ENCODE results near the gene SOSTDC1. TPM values are rescaled to one million over a fixed set of nuclear protein-coding genes. Genes with fewer than 3 reads are reported as not detected.
A peak's percentile ranks its signal among the peaks of the same experiment; 100 is the strongest.

Gene SOSTDC1
- total RNA-seq, 4 donors from 2014 or later: 0.54 to 5.8 (median 2.5) TPM

- Histone ChIP-seq H3K36me3 (no peaks in the 10 kb centered on the region), H3K9me3 (no peaks in the 10 kb centered on the region), H3K4me3 (no peak overlapping the region), H3K27ac (no peak overlapping the region), H3K4me1 (no peaks in the 10 kb centered on the region), H3K27me3 (no peaks in the 10 kb centered on the region)
- peak in 5 of 6 experiments; percentile 39 to 81 (median 73) for TF ChIP-seq CTCF (IDR thresholded peaks at IDR 0.05)
- TF ChIP-seq POLR2A (IDR thresholded peaks at IDR 0.05): no peak
- DNase-seq: peak in 1 of 3 donors; percentile 53
Observed at GRCh38 chr7:16431646-16432424, 33.7 kb downstream of the SOSTDC1 start.

- no peaks in the 10 kb centered on the region for H3K4me1 ChIP-seq
Observed at GRCh38 chr7:16430133-16430532, 35.4 kb downstream of the SOSTDC1 start.

GRCh38 chr7:16428672-16429071 lies 36.9 kb downstream of the SOSTDC1 start:
- H3K27me3 ChIP-seq: no peaks in the 10 kb centered on the region
- TF ChIP-seq CTCF (IDR thresholded peaks at IDR 0.05) (no peak), POLR2A (IDR thresholded peaks at IDR 0.05) (no peak)
- no peaks in the 10 kb centered on the region for H3K4me1 ChIP-seq
- no peak overlapping the region for H3K4me3 ChIP-seq
- no peaks in the 10 kb centered on the region for H3K9me3 ChIP-seq
- no peak overlapping the region for H3K27ac ChIP-seq
- no peak for DNase-seq
- no peaks in the 10 kb centered on the region for H3K36me3 ChIP-seq

More at GRCh38 chr7:16430133-16430532, 35.4 kb downstream of the SOSTDC1 start:
- no peak for TF ChIP-seq POLR2A (IDR thresholded peaks at IDR 0.05)
- TF ChIP-seq CTCF (IDR thresholded peaks at IDR 0.05): no peak
- no peaks in the 10 kb centered on the region for H3K27me3 ChIP-seq
- H3K4me3 ChIP-seq: no peak overlapping the region
- no peak for DNase-seq
- no peaks in the 10 kb centered on the region for H3K9me3 ChIP-seq
- no peak overlapping the region for H3K27ac ChIP-seq
- H3K36me3 ChIP-seq: no peaks in the 10 kb centered on the region

- no peaks in the 10 kb centered on the region for H3K4me1 ChIP-seq
- DNase-seq: no peak
- no peak overlapping the region for H3K4me3 ChIP-seq
- no peak for TF ChIP-seq CTCF (IDR thresholded peaks at IDR 0.05)
- TF ChIP-seq POLR2A (IDR thresholded peaks at IDR 0.05): no peak
- no peaks in the 10 kb centered on the region for H3K27me3 ChIP-seq
- no peaks in the 10 kb centered on the region for H3K9me3 ChIP-seq
- no peak overlapping the region for H3K27ac ChIP-seq
- H3K36me3 ChIP-seq: no peaks in the 10 kb centered on the region
Observed at GRCh38 chr7:16428182-16428581, 37.4 kb downstream of the SOSTDC1 start.

- no peak overlapping the region for H3K27ac ChIP-seq
- TF ChIP-seq CTCF (IDR thresholded peaks at IDR 0.05): no peak
- TF ChIP-seq POLR2A (IDR thresholded peaks at IDR 0.05): no peak
- no peaks in the 10 kb centered on the region for H3K36me3 ChIP-seq
- H3K4me3 ChIP-seq: no peak overlapping the region
- H3K27me3 ChIP-seq: no peaks in the 10 kb centered on the region
- no peak for DNase-seq
- peaks cover 0 to 8% (median 0%) of the 10 kb centered on the region in 4 donors for H3K4me1 ChIP-seq
- H3K9me3 ChIP-seq: no peaks in the 10 kb centered on the region
Observed at GRCh38 chr7:16423761-16424160, 41.8 kb downstream of the SOSTDC1 start.

Data from Peyer's patch (tissue), 4 donors.